Measurements from ENCODE around the gene PARVB.

- TF ChIP-seq CTCF (IDR thresholded peaks at IDR 0.05) (no peak), EZH2 (IDR thresholded peaks at IDR 0.05) (no peak)
Measured at GRCh38 chr22:44055805-44056204, 31.7 kb downstream of the PARVB start.

Data from neural progenitor cell (in vitro differentiated cells).